GM10248 (cell line): ENCODE data around the gene MIEF2.

Experiments used
- CTCF ChIA-PET: fragments of 300-600 bp; sonication (Branson Sonifier 250); formaldehyde crosslinking; extraction: SDS; loops from one replicate; lab custom pipeline; 2021; ENCODE audit warnings: antibody characterized with exemption; lab: Yijun Ruan, JAX
- POLR2A ChIA-PET: fragments of 350-650 bp; sonication (Branson Sonifier 250); formaldehyde crosslinking; extraction: SDS; loops from one replicate; lab custom pipeline; 2020; ENCODE audit warnings: antibody characterized with exemption; lab: Yijun Ruan, JAX
- DNase-seq: peaks from one replicate; pipeline ENCODE4 v3.0.0; 2012; ENCODE audit errors: extremely low spot score
- TF ChIP-seq, protein P1 (sequence below): IDR thresholded peaks from 2 replicates; pipeline ENCODE4 v1.5.1; 2012; ENCODE audit warnings: mild to moderate bottlenecking, low read depth; ENCODE audit errors: extremely low read depth, missing control alignments, control extremely low read depth

MIEF2 gene

DNA sequence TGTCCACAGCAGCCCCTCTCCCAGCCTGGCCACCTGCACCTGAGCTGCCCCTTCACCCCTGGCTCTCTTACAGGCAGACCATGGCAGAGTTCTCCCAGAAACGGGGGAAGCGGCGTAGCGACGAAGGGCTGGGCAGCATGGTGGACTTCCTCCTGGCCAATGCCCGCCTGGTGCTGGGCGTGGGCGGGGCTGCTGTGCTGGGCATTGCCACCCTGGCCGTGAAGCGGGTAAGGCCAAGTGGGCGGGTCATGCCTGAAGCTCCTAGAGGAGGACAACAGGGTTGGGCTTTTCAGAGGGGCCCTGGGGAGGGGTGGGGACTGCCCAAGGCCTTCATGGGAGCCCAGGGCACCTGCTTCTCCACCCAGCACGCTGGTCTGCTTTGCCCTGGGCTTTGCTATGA is 2.2 kb downstream of the MIEF2 start:
- POLR2A ChIA-PET = interaction anchor here (0.7 kb wide), 1 partner anchor 67 kb away, joined by 3 read pairs; no protein-coding TSS in a partner anchor

DNA sequence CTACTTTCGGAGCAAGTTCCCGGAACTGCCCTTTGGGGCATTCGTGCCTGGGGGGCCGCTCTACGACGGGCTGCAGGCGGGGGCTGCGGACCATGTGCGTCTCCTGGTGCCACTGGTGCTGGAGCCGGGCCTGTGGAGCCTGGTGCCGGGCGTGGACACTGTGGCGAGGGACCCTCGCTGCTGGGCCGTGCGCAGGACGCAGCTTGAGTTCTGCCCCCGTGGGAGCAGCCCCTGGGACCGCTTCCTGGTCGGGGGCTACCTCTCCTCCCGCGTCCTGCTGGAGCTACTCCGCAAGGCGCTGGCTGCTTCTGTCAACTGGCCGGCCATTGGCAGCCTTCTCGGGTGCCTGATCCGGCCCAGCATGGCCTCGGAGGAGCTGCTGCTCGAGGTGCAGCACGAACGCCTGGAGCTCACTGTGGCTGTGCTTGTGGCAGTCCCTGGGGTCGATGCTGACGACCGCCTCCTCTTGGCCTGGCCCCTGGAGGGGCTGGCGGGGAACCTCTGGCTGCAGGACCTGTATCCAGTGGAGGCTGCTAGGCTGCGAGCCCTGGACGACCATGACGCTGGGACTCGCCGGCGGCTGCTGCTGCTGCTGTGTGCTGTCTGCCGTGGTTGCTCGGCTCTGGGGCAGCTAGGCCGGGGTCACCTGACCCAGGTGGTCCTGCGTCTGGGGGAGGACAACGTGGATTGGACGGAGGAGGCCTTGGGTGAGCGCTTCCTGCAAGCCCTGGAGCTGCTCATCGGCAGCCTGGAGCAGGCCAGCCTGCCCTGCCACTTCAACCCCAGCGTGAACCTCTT is 3.6 kb downstream of the MIEF2 start:
- POLR2A ChIA-PET = no interaction called here
- CTCF ChIA-PET = interaction anchor here (0.7 to 6.1 kb wide), 5 partner anchors 9 to 47 kb away, joined by 3 to 27 read pairs (median 6); no protein-coding TSS in a partner anchor
- TF ChIP-seq, protein P1, sequence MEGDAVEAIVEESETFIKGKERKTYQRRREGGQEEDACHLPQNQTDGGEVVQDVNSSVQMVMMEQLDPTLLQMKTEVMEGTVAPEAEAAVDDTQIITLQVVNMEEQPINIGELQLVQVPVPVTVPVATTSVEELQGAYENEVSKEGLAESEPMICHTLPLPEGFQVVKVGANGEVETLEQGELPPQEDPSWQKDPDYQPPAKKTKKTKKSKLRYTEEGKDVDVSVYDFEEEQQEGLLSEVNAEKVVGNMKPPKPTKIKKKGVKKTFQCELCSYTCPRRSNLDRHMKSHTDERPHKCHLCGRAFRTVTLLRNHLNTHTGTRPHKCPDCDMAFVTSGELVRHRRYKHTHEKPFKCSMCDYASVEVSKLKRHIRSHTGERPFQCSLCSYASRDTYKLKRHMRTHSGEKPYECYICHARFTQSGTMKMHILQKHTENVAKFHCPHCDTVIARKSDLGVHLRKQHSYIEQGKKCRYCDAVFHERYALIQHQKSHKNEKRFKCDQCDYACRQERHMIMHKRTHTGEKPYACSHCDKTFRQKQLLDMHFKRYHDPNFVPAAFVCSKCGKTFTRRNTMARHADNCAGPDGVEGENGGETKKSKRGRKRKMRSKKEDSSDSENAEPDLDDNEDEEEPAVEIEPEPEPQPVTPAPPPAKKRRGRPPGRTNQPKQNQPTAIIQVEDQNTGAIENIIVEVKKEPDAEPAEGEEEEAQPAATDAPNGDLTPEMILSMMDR = no peak
- DNase-seq = no peak

More for the DNA sequence above, 2.2 kb downstream of the MIEF2 start:
- TF ChIP-seq, protein P1 = no peak
- no peak for DNase-seq
- CTCF ChIA-PET = interaction anchor here (1.4 to 6.1 kb wide), 3 partner anchors 10 to 25 kb away, joined by 4 to 27 read pairs (median 4); no protein-coding TSS in a partner anchor

DNA sequence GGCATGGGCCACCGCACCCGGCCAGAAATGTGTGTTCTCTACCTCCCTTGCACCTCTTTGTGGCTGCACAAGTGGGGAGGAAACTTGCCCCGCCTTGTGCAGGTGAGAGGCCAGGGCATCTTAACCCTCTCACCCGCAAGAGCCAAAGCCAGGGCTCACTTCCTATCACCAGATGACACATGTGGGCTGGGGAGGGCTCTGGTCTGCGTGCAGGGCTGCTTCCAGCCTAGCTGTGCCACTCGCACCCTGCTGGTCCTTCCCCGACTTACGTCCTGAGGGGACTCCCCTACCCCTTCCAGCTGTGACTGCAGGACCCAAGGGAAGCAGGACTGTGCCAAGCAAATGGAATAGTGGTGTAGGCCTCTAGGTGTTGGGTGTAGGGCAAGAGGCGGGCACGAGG is 6.9 kb downstream of the MIEF2 start:
- DNase-seq = no peak
- CTCF ChIA-PET = interaction anchor here (1.6 kb wide), 1 partner anchor 19 kb away, joined by 4 read pairs; no protein-coding TSS in a partner anchor
- POLR2A ChIA-PET = no interaction called here
- TF ChIP-seq, protein P1 = no peak

DNA sequence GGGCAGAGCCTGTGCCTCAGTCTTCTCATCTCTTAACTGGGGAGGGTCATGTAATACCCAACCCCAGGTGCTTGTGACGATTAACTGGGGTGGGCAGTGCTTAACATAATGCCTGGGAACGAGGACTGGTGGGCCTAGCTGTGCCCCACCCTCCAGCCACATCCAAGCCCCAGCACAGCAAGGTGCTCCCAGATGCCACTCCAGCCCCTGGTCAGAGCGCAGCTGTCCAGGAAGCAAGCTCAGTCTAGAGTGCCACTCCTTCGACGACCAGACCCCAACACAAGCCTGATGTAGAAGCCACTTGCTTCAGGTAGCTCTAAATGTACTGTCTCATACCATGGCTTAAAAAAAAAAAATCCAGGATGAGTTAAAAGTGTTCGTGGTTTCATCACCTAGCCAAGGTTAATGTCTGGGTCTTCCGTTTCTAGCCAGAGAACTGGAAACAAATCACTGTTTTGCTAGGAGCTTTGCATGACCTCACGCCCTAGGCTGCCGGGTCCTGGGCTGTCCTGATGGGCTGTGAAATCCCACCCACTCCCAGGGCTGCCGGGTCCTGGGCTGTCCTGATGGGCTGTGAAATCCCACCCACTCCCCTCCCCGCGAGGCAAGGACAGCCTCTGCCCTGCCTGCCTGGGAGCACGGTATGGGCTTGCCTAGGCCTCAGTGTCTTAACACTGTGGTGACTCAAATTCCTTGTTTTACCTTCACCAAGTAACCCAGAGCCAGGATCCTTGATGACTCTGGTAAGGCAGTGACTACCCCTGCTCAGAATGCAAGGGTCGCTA is 7.7 kb downstream of the MIEF2 start:
- ChIA-PET CTCF (interaction anchor here (1.6 kb wide), 1 partner anchor 20 kb away, joined by 4 read pairs; no protein-coding TSS in a partner anchor), POLR2A (no interaction called here)
- no peak for DNase-seq
- TF ChIP-seq, protein P1 = no peak

DNA sequence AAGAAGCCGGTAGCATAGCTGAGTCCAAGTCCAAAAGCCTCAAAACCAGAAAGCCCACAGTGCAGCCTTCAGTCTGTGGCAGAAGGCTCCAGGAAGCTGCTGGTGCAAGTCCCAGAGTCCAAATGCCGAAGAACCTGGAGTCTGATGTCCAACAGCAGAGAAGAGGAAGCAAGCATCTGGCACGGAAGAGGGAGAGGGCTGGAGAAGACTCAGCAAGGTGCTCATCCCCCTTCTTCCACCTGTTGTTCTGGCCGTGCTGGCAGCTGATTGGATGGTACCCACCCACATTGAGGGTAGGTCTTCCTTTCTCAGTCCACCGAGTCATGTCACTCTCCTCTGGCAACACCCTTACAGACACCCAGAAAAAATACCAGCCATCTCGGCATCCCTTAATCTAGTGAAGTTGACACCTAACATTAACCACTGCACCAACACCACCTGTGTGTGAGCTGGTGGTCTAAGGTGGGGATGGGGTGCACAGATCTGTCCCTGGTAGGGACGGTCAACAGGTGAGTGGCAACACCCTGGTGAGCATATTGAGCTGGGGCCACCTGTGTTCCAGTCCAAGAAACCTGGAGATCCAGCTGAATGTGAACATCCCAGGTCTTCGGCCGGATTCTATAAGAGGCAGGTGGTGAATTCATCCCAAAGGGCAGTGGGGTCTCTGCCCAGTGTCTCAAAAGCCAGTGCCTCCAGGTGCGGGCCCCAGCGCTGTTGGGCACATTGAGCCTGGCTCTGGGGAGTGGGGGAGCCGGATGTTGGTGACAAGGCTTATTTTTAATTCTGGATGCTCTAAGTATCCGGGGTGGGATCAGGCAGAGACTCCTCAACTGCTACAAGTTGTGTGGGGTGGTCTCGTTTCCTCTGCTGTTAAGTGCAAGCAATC is 9.8 kb downstream of the MIEF2 start:
- ChIA-PET CTCF (interaction anchor here (2.0 kb wide), 1 partner anchor 10 kb away, joined by 7 read pairs; no protein-coding TSS in a partner anchor), POLR2A (interaction anchor here (1.5 kb wide), 1 partner anchor 15 kb away, joined by 3 read pairs; no protein-coding TSS in a partner anchor)
- TF ChIP-seq, protein P1 = no peak

More for the DNA sequence above, 9.8 kb downstream of the MIEF2 start:
- no peak for DNase-seq
